Epithelial cell of proximal tubule (primary cell): ENCODE measurements around the gene KDM1B. TPM values are rescaled to one million over a fixed set of nuclear protein-coding genes. Genes with fewer than 3 reads are reported as not detected.

Source experiments
- DNase-seq: peaks from one replicate; pipeline ENCODE4 v3.0.0-alpha.2; 2011; ENCODE audit warnings: low read depth
- H3K4me3 ChIP-seq: 2 replicates; pipeline ENCODE4 v1.5.1; 2011; ENCODE audit warnings: low read depth, mild to moderate bottlenecking, low read length
- CTCF ChIP-seq: conservative IDR thresholded peaks from 2 replicates; pipeline ENCODE4 v1.5.1; 2012; ENCODE audit warnings: low read depth, mild to moderate bottlenecking, low read length
- total RNA-seq: library from RNA; depleted of rRNA; stranded (reverse); fragments of >200 nt; gene quantifications from 2 replicates; pipeline ENCODE4 v1.2.3, GENCODE V29; 2015

The KDM1B gene
- 8.7 and 15.7 TPM in 2 replicates for total RNA-seq

GRCh38 chr6:18155150-18155863, at the start of gene KDM1B:
Gene KDM1B, plus strand, starts transcription at chr6:18155422. Its CDS starts 4,474 bp downstream, at chr6:18159896.
- H3K4me3 ChIP-seq: peak within 1 kb of the TSS; percentile 97
- TF ChIP-seq CTCF: no peak
- DNase-seq: no peak

GRCh38 chr6:18107061-18107460, 48.2 kb upstream of the KDM1B start:
- H3K4me3 ChIP-seq: no peak overlapping the region
- no peak for TF ChIP-seq CTCF
- no peak for DNase-seq

- no peak for TF ChIP-seq CTCF
- no peak for DNase-seq
- no peak overlapping the region for H3K4me3 ChIP-seq
Observed at GRCh38 chr6:18110162-18110561, 45.1 kb upstream of the KDM1B start.

- no peak for DNase-seq
- H3K4me3 ChIP-seq: no peak overlapping the region
- TF ChIP-seq CTCF: no peak
Observed at GRCh38 chr6:18115356-18115755, 39.9 kb upstream of the KDM1B start.

GRCh38 chr6:18117136-18117535, 38.1 kb upstream of the KDM1B start:
- no peak for TF ChIP-seq CTCF
- DNase-seq: no peak
- H3K4me3 ChIP-seq: no peak overlapping the region

- no peak for DNase-seq
- TF ChIP-seq CTCF: no peak
- H3K4me3 ChIP-seq: no peak overlapping the region
Observed at GRCh38 chr6:18118330-18118729, 36.9 kb upstream of the KDM1B start.

GRCh38 chr6:18119236-18119635, 36.0 kb upstream of the KDM1B start:
- DNase-seq: no peak
- no peak for TF ChIP-seq CTCF
- no peak overlapping the region for H3K4me3 ChIP-seq
